GM12891 (cell line): Measurements from ENCODE around the gene PXN.
"Not testable (repeated sequence)": the region's sequence is repeated elsewhere in the genome, so short reads cannot be mapped to it uniquely, and the experiment has no call there.

Source experiments
- DNase-seq: peaks from one replicate; pipeline ENCODE4 v3.0.0; 2011; ENCODE audit warnings: low spot score; ENCODE audit not compliant: insufficient read length
- FAIRE-seq: peaks from 2 replicates; lab custom pipeline; 2011; peaks lifted over from hg19 to GRCh38; lab: Jason Lieb, UNC
- PAX5 ChIP-seq: IDR thresholded peaks from 2 replicates; pipeline ENCODE4 v1.6.1; 2011; ENCODE audit warnings: low read length, moderate library complexity, mild to moderate bottlenecking; ENCODE audit not compliant: insufficient read depth, severe bottlenecking
- POLR2A ChIP-seq: IDR thresholded peaks from 2 replicates; pipeline ENCODE4 v1.6.1; 2011; ENCODE audit warnings: low read depth, low read length, control low read depth
- POLR2AphosphoS5 ChIP-seq: IDR thresholded peaks from 2 replicates; pipeline ENCODE4 v1.6.1; 2011; ENCODE audit warnings: low read depth, low read length, control low read depth
- POU2F2 ChIP-seq: IDR thresholded peaks from 2 replicates; pipeline ENCODE4 v1.6.1; 2011; ENCODE audit warnings: low read depth, mild to moderate bottlenecking, control low read depth, low read length, moderate library complexity
- SPI1 ChIP-seq: IDR thresholded peaks from 2 replicates; pipeline ENCODE4 v1.6.1; 2011; ENCODE audit warnings: low read depth, low read length, control low read depth
- TAF1 ChIP-seq: IDR thresholded peaks from 2 replicates; pipeline ENCODE4 v1.6.1; 2011; ENCODE audit warnings: low read depth, low read length, control low read depth

The PXN gene

DNA sequence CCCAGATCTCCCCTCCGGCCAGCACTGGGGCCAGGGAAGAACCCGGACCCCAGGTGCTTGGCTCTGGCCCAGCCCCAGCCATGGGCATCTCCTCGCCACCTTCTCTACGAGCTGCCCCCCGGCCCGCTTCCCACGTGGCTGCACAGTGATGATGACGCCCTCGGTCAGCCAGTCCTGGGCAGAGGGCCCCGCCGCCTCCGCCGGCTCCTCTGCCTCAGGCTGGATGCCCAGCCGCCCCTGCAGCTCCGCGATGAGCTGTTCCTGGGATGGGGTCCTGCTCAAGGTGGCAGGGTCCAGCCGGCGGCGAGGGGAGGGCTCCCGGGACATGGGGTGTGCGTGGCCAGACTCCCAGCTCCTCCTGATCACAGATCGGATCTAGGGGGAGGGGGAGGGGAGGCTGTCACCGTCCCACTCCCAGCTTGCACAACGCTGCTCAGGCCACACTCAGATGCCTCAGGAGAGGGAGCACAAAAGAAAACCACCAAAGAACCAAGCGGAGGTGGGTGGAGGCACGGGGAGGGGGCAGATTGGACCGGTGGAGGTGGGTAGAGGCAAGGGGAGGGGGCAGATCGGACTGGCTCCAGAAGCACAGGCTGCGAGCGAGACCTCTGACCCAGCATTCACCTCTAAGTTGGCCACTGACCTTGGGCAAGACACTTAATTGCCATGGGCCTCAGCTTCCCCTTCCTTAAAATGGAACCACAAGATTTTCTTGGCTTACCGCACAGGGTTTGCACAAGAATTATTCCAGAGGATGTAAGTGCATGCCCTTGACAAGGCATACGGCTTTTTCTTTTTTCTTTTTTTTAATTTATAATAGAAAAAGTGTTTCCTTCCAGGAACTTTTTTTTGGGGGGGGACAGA lies 48.6 kb downstream of the PXN start:
- no peak for FAIRE-seq

DNA sequence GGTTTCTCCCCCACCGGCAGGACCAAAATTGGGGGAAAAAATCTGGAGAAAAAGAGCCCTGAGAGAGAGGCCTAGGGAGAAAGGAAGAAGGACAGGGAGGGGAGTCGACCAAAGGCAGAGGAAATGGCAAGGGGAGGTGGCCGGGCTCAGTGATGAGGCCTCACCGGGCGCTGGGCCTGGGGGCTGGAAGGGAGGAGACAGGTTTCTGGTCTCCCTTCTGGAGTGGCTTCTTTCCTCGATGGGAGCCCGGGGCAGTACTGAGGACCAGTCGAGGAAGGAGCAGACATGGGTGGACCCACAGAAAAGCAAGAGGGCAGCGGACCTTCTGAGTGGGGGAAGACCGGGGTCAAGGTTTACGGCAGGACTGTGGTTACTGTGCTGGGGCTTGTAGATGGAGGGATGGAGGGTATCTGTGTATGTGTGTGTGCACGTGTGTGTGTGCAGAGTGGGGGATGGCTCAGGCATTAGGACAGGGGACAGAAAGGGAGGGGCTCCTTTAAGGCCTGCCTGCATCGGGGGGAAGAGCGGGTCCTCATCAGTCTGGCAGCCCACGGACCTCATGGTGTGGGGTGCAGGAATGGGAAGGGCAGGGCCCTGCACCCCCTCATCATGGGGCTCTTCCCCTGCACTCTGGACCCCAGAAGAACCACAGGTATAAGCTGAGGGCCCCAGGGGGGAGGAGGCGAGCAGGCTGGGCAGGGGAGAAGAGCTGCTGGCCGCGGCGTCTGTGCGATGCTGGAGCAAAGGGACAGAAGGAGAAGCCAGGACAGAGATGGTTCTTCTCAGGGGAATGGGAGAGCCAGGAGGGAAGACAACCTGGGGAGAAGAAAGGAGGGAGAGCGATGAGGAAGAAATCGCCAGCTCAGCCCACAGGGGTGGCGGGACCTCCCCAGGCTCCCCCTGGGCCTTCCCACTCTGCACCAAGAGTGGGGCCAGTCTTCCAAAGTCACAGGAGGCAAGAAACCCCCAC lies 49.5 kb downstream of the PXN start:
- no peak for DNase-seq
- TF ChIP-seq POLR2AphosphoS5 (no peak), POLR2A (no peak)
- FAIRE-seq = no peak

More for the DNA sequence above, 48.6 kb downstream of the PXN start:
- DNase-seq = no peak
- TF ChIP-seq PAX5 = no peak
- no peak for TF ChIP-seq POU2F2
- TF ChIP-seq SPI1 = no peak
- no peak for TF ChIP-seq POLR2A
- TF ChIP-seq POLR2AphosphoS5 = no peak
- TF ChIP-seq TAF1 = no peak

GRCh38 chr12:120215357-120215735 lies 50.2 kb downstream of the PXN start:
- no peak for DNase-seq
- TF ChIP-seq POU2F2 (no peak), POLR2AphosphoS5 (no peak), SPI1 (no peak), PAX5 (no peak), POLR2A (no peak), TAF1 (no peak)
- no peak for FAIRE-seq

DNA sequence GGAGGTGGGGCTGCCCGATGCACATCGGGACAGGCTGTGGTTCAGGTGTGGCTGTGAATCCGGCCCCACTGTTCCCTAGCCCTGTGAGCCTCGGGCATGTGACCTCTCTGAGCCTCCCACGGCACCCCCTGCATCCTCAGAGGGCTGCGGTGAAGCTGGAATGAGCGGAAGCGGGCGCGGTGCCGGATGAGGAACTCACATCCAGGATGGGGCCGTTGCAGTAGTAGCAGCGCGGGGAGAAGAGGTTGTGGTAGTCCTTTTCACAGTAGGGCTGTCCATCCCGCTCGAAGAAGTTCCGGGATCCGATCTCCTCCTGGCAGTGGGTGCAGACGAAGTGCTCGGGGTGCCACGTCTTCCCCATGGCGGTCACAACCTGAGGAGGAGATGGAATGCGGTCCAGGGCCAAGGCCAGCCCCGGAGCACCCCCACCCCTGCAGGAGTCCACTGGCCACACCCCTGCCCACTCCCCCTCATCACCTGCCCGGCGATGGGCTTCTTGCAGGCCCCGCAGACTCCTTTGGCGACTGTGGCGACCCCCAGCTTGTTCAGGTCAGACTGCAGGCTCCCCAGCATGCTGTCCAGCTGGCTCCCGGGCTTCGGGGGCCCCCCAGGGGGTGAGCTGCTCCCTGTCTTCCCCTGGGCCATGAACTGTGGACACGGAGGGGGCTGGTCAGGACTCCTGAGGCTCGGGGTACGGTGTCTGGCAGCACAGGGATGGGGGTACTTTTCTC lies 50.7 kb downstream of the PXN start:
- TF ChIP-seq POLR2A (no peak), TAF1 (no peak), POU2F2 (no peak), PAX5 (no peak), SPI1 (no peak)
- FAIRE-seq = no peak
- DNase-seq = no peak

- FAIRE-seq = no peak
- TF ChIP-seq POLR2A = no peak
- no peak for TF ChIP-seq PAX5
- TF ChIP-seq SPI1 = no peak
- no peak for TF ChIP-seq TAF1
- TF ChIP-seq POLR2AphosphoS5 = no peak
Observed at GRCh38 chr12:120213758-120214157, 51.8 kb downstream of the PXN start.

GRCh38 chr12:120213182-120213581 lies 52.3 kb downstream of the PXN start:
- not testable (repeated sequence) for DNase-seq, FAIRE-seq

More at GRCh38 chr12:120213758-120214157, 51.8 kb downstream of the PXN start:
- no peak for DNase-seq

- DNase-seq = no peak
- no peak for FAIRE-seq
- TF ChIP-seq POLR2A = no peak
- TF ChIP-seq SPI1 = no peak
- TF ChIP-seq TAF1 = no peak
- TF ChIP-seq POU2F2 = no peak
- no peak for TF ChIP-seq POLR2AphosphoS5
- no peak for TF ChIP-seq PAX5
Observed at GRCh38 chr12:120212301-120212700, 53.2 kb downstream of the PXN start.

GRCh38 chr12:120211904-120212283 lies 53.6 kb downstream of the PXN start:
- no peak for DNase-seq
- no peak for FAIRE-seq
- no peak for TF ChIP-seq TAF1
- no peak for TF ChIP-seq POLR2AphosphoS5
- no peak for TF ChIP-seq SPI1
- TF ChIP-seq POLR2A = no peak
- no peak for TF ChIP-seq PAX5
- TF ChIP-seq POU2F2 = no peak

DNA sequence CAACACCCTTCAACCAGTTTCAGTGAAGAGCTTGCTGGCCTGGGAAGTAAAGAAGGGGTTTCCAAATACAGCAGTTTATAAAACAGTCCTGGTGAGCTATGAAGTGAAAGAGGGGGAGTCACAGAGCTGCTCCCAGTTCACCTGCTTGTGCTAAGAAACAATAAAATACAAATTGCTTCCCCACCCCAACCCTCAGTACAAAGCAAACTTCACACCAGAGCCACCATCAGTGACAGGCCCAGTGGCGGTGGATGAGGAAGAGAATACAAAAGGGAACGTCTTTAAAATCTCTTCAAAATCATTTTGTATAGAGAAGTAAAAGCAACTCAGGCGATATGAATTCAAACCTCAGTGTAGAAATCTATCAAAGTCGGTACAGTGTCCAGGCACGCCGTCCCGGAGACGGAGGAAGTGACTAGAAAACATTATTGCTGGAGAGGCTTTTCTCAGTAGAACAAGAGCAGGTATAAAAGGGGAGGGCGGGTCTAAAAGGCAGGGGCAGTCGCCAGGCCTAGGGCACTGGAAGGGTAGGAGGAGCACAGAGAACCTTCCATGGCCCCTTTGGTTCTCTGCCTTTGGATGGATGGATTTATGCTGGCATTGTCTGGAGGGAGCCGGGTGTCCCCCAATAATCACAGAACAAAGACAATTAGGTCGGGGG lies 54.2 kb downstream of the PXN start:
- FAIRE-seq = no peak

GRCh38 chr12:120209851-120210250 lies 55.7 kb downstream of the PXN start:
- FAIRE-seq (no peak), DNase-seq (no peak)
- TF ChIP-seq POU2F2 = no peak

More for the DNA sequence above, 54.2 kb downstream of the PXN start:
- DNase-seq = no peak
- no peak for TF ChIP-seq POLR2AphosphoS5
